HG03039 (cell line): ENCODE results near the gene MPRIP.

Source experiments
- ATAC-seq: cut with Tn5 transposase; IDR thresholded peaks from one replicate; pipeline ENCODE4 v1.9.1; 2021; ENCODE audit warnings: mild to moderate bottlenecking, moderate library complexity; ENCODE audit not compliant: unreplicated experiment

The MPRIP gene

GRCh38 chr17:17084317-17084835 lies 42.1 kb downstream of the MPRIP start:
- ATAC-seq, result no peak

- ATAC-seq, result no peak
These were observed 42.7 kb downstream of the MPRIP start for GRCh38 chr17:17084941-17085340.

- ATAC-seq, result no peak
These were observed 44.3 kb downstream of the MPRIP start for GRCh38 chr17:17086585-17086984.

GRCh38 chr17:17087424-17088015 lies 45.3 kb downstream of the MPRIP start:
- ATAC-seq, result no peak

- ATAC-seq, result no peak
These were observed 45.8 kb downstream of the MPRIP start for GRCh38 chr17:17088086-17088485.

GRCh38 chr17:17088541-17089525 lies 46.6 kb downstream of the MPRIP start:
- ATAC-seq, result no peak

GRCh38 chr17:17089796-17090641 lies 47.8 kb downstream of the MPRIP start:
- no peak for ATAC-seq

GRCh38 chr17:17090642-17091103 lies 48.4 kb downstream of the MPRIP start:
- ATAC-seq, result no peak

GRCh38 chr17:17091276-17091675 lies 49.0 kb downstream of the MPRIP start:
- ATAC-seq, result no peak

- ATAC-seq, result no peak
These were observed 49.8 kb downstream of the MPRIP start for GRCh38 chr17:17091856-17092756.

GRCh38 chr17:17093764-17094163 lies 51.5 kb downstream of the MPRIP start:
- ATAC-seq, result no peak

- ATAC-seq, result no peak
These were observed 54.4 kb downstream of the MPRIP start for GRCh38 chr17:17096438-17097178.

GRCh38 chr17:17097763-17098345 lies 55.6 kb downstream of the MPRIP start:
- ATAC-seq, result no peak

GRCh38 chr17:17098551-17099179 lies 56.4 kb downstream of the MPRIP start:
- no peak for ATAC-seq

GRCh38 chr17:17102176-17102575 lies 59.9 kb downstream of the MPRIP start:
- no peak for ATAC-seq

- no peak for ATAC-seq
These were observed 60.9 kb downstream of the MPRIP start for GRCh38 chr17:17103160-17103559.

GRCh38 chr17:17104036-17104435 lies 61.8 kb downstream of the MPRIP start:
- ATAC-seq, result no peak

GRCh38 chr17:17104494-17104893 lies 62.2 kb downstream of the MPRIP start:
- no peak for ATAC-seq
